Measurements from ENCODE around the gene DMBX1.

- TF ChIP-seq POLR2A (IDR thresholded peaks at IDR 0.05; ENCODE audit: low read length) (no peak), GATA1 (IDR thresholded peaks at IDR 0.05; ENCODE audit: low read depth, low read length) (no peak)
These were observed 23.0 kb upstream of the DMBX1 start for GRCh38 chr1:46466477-46467182.
